ENCODE results near the gene KRTAP12-1.

DNA sequence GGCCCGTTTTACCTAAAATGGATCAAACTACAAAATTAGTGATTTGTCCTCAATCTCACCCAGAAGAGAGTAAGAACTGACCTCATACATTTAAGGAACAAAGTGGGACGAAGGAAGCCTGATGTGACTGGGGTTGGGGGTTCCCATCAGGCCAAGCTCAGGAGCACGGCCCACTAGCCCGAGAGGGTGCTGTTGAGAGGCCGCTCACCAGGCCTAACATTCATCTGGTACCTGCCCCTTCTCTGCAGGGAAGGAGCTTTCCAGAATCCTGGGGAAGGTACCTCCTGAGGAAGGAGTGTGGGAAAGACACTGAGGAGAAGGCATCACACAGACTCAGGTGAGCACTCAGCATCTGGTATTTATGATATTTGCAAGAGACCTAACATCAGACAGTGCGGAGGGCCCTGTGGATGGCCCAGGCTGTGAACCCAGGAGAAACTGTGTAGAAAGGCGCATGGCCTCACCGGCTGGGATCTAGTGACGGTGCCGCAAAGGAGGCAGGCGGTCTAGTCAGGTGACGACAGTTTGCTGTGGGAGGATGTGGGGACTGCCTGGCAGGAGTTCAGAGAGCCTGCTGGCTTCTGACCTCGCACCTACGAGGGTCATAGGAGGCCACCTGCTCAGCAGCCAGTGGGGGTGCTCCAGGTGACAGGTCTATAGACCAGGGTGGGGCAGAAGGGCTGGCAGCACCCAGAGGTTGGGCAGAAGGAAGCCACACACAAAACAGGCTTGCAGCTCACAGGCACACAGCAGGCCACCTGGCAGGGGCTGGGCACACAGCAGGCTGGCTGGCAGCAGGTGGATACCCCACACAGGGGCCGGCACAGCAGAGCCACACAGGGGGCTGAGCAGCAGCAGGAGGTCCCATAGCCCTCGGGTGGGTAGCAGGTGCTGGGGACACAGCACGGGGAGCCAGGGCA, 28.0 kb downstream of the KRTAP12-1 start:
- TF ChIP-seq RARB (CRISPR knock-in tag; IDR thresholded peaks at IDR 0.05) (no peak), CSDC2 (CRISPR knock-in tag; IDR thresholded peaks at IDR 0.05) (no peak), ZFP30 (CRISPR knock-in tag; IDR thresholded peaks at IDR 0.05) (no peak), ARNTL (CRISPR knock-in tag; IDR thresholded peaks at IDR 0.05; ENCODE audit: borderline replicate concordance, low read depth) (no peak), ZNF70 (CRISPR knock-in tag; IDR thresholded peaks at IDR 0.05) (no peak), ZFP3 (CRISPR knock-in tag; IDR thresholded peaks at IDR 0.05) (no peak), OSR1 (CRISPR knock-in tag; IDR thresholded peaks at IDR 0.05) (no peak)
- TF ChIP-seq, protein P1, sequence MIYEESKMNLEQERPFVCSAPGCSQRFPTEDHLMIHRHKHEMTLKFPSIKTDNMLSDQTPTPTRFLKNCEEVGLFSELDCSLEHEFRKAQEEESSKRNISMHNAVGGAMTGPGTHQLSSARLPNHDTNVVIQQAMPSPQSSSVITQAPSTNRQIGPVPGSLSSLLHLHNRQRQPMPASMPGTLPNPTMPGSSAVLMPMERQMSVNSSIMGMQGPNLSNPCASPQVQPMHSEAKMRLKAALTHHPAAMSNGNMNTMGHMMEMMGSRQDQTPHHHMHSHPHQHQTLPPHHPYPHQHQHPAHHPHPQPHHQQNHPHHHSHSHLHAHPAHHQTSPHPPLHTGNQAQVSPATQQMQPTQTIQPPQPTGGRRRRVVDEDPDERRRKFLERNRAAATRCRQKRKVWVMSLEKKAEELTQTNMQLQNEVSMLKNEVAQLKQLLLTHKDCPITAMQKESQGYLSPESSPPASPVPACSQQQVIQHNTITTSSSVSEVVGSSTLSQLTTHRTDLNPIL (CRISPR knock-in tag; IDR thresholded peaks at IDR 0.05; ENCODE audit: low read depth): no peak
- TF ChIP-seq, protein P2, sequence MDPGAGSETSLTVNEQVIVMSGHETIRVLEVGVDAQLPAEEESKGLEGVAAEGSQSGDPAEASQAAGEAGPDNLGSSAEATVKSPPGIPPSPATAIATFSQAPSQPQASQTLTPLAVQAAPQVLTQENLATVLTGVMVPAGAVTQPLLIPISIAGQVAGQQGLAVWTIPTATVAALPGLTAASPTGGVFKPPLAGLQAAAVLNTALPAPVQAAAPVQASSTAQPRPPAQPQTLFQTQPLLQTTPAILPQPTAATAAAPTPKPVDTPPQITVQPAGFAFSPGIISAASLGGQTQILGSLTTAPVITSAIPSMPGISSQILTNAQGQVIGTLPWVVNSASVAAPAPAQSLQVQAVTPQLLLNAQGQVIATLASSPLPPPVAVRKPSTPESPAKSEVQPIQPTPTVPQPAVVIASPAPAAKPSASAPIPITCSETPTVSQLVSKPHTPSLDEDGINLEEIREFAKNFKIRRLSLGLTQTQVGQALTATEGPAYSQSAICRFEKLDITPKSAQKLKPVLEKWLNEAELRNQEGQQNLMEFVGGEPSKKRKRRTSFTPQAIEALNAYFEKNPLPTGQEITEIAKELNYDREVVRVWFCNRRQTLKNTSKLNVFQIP (CRISPR knock-in tag; IDR thresholded peaks at IDR 0.05; ENCODE audit: borderline replicate concordance, low read depth): no peak
- TF ChIP-seq, protein P3, sequence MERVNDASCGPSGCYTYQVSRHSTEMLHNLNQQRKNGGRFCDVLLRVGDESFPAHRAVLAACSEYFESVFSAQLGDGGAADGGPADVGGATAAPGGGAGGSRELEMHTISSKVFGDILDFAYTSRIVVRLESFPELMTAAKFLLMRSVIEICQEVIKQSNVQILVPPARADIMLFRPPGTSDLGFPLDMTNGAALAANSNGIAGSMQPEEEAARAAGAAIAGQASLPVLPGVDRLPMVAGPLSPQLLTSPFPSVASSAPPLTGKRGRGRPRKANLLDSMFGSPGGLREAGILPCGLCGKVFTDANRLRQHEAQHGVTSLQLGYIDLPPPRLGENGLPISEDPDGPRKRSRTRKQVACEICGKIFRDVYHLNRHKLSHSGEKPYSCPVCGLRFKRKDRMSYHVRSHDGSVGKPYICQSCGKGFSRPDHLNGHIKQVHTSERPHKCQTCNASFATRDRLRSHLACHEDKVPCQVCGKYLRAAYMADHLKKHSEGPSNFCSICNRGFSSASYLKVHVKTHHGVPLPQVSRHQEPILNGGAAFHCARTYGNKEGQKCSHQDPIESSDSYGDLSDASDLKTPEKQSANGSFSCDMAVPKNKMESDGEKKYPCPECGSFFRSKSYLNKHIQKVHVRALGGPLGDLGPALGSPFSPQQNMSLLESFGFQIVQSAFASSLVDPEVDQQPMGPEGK (CRISPR knock-in tag; IDR thresholded peaks at IDR 0.05; ENCODE audit: borderline replicate concordance): no peak

Measured in SK-N-SH treated with all-trans-retinoic acid at 6 μM for 48 hours (cell line).